Upper lobe of left lung (tissue), 6 donors: Measurements from ENCODE around the gene TFCP2L1. TPM values are rescaled to one million over a fixed set of nuclear protein-coding genes. Genes with fewer than 3 reads are reported as not detected.

Experiments used
- ATAC-seq, 2 donors: fragments of 200-7000 bp; cut with Tn5 transposase; one replicate each; pipeline ENCODE4 v1.9.1; 2022; ENCODE audit warnings: mild to moderate bottlenecking in 2 of 2, moderate library complexity in 2 of 2; ENCODE audit not compliant: low FRiP score in 2 of 2
- DNase-seq, 2 donors: peaks; one replicate each; pipeline ENCODE4 v3.0.0-alpha.2; 2019 to 2020
- H3K27ac ChIP-seq, 4 donors: fragments of 200-600 bp; sonication (generic); one replicate each; pipeline ENCODE4 v1.5.1; 2016 to 2019
- H3K27me3 ChIP-seq, 4 donors: fragments of 200-600 bp; sonication (generic); one replicate each; pipeline ENCODE4 v1.5.1; 2017 to 2019
- H3K36me3 ChIP-seq, 4 donors: fragments of 200-600 bp; sonication (generic); one replicate each; pipeline ENCODE4 v1.5.1; 2016 to 2019
- H3K4me1 ChIP-seq, 4 donors: fragments of 200-600 bp; sonication (generic); one replicate each; pipeline ENCODE4 v1.5.1; 2018 to 2019
- H3K4me3 ChIP-seq, 4 donors: fragments of 200-600 bp; sonication (generic); one replicate each; pipeline ENCODE4 v1.5.1; 2017 to 2019; ENCODE audit warnings: mild to moderate bottlenecking in 2 of 4, moderate library complexity in 1 of 4
- H3K9me3 ChIP-seq, 4 donors: fragments of 200-600 bp; sonication (generic); one replicate each; pipeline ENCODE4 v1.5.1; 2018 to 2019
- CTCF ChIP-seq, 6 experiments: fragments of 450-650 bp in 4 of 6; fragments of 200-600 bp in 2 of 6; sonication (generic) in 2 of 6; IDR thresholded peaks; one replicate each; pipeline ENCODE4 v1.5.1; 2016 to 2019; ENCODE audit warnings: antibody characterized with exemption in 6 of 6
- EP300 ChIP-seq, 4 donors: sonication (generic); formaldehyde crosslinking; IDR thresholded peaks; one replicate each; pipeline ENCODE4 v1.5.1; 2017; ENCODE audit warnings: antibody characterized with exemption in 4 of 4, control low read depth in 2 of 4
- POLR2A ChIP-seq, 4 donors: fragments of 450-650 bp; IDR thresholded peaks; one replicate each; pipeline ENCODE4 v1.5.1; 2016 to 2017; ENCODE audit warnings: antibody characterized with exemption in 4 of 4, mild to moderate bottlenecking in 2 of 4
- POLR2AphosphoS5 ChIP-seq, 2 donors: sonication (generic); formaldehyde crosslinking; IDR thresholded peaks; one replicate each; pipeline ENCODE4 v1.5.1; 2017; ENCODE audit warnings: antibody characterized with exemption in 2 of 2
- WGBS, 2 donors: methylation state at CpG; one replicate each; pipeline ENCODE4 v1.1.5; 2017 to 2018; 5-methylcytosine and 5-hydroxymethylcytosine counted together
- total RNA-seq, 6 donors: library from RNA; depleted of rRNA in 4 of 6; stranded (reverse); fragments of >200 nt in 4 of 6; gene quantifications; one replicate each; pipeline versions ENCODE4 v1.1.0 to v1.2.1, GENCODE V29; 2016 to 2021
- donor health status: DM: no; HTN: no; CAD: no; lungs with moderate emphysema.
- donor health status: DM: no; HTN: yes; CAD: no; lungs with severe emphysema.

Gene TFCP2L1
- total RNA-seq, 6 donors from 2014 or later = 15.3 to 47.1 (median 33.7) TPM

DNA sequence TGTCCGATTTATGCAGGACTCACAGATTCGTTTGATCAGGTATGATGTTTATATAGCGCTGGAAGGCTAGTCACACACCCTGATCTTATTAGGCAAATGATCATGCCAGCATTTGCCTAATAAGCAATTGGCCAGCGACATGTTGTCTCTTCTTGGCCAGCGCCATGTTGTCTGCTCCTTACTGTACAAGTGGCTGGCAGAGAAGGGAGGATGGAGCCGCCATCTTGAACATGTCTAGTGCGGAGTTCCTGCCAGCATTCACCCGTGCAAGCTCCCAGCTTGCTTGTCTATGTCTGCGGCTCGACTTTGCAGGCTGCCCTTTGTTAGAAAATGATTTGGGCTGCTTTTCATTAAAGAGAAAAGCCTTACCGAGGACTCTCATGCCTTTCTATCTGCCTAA lies 106.3 kb downstream of the TFCP2L1 start:
- TF ChIP-seq CTCF (IDR thresholded peaks at IDR 0.05) = no peak
- TF ChIP-seq POLR2AphosphoS5 (IDR thresholded peaks at IDR 0.05) = no peak
- no peak for TF ChIP-seq EP300 (IDR thresholded peaks at IDR 0.05)
- TF ChIP-seq POLR2A (IDR thresholded peaks at IDR 0.05) = no peak
- Histone ChIP-seq H3K4me3 (no peak overlapping the region), H3K36me3 (no peaks in the 10 kb centered on the region), H3K27ac (no peak overlapping the region), H3K4me1 (no peaks in the 10 kb centered on the region), H3K9me3 (no peaks in the 10 kb centered on the region), H3K27me3 (no peaks in the 10 kb centered on the region)
- WGBS, 2 donors = 92 to 95% methylated on average over 11 of the region's 11 CpGs
- DNase-seq (no peak), ATAC-seq (no peak)

- H3K27ac ChIP-seq = no peak overlapping the region
These were observed 107.1 kb downstream of the TFCP2L1 start for GRCh38 chr2:121177896-121178295.

GRCh38 chr2:121175326-121175725 lies 109.7 kb downstream of the TFCP2L1 start:
- 82 to 86% methylated on average over 10 of the region's 10 CpGs for WGBS, 2 donors
- Histone ChIP-seq H3K36me3 (no peaks in the 10 kb centered on the region), H3K27ac (no peak overlapping the region), H3K9me3 (no peaks in the 10 kb centered on the region), H3K27me3 (no peaks in the 10 kb centered on the region), H3K4me3 (no peak overlapping the region), H3K4me1 (no peaks in the 10 kb centered on the region)
- TF ChIP-seq POLR2AphosphoS5 (IDR thresholded peaks at IDR 0.05) (no peak), EP300 (IDR thresholded peaks at IDR 0.05) (no peak), CTCF (IDR thresholded peaks at IDR 0.05) (no peak), POLR2A (IDR thresholded peaks at IDR 0.05) (no peak)
- no peak for ATAC-seq
- no peak for DNase-seq

More at GRCh38 chr2:121177896-121178295, 107.1 kb downstream of the TFCP2L1 start:
- whole genome bisulfite sequencing, 2 donors = 73 to 86% methylated on average over 1 of the region's 1 CpG
- Histone ChIP-seq H3K36me3 (no peaks in the 10 kb centered on the region), H3K4me1 (no peaks in the 10 kb centered on the region), H3K4me3 (no peak overlapping the region), H3K9me3 (no peaks in the 10 kb centered on the region), H3K27me3 (no peaks in the 10 kb centered on the region)
- ATAC-seq (no peak), DNase-seq (no peak)
- TF ChIP-seq POLR2A (IDR thresholded peaks at IDR 0.05) = no peak
- no peak for TF ChIP-seq CTCF (IDR thresholded peaks at IDR 0.05)
- TF ChIP-seq POLR2AphosphoS5 (IDR thresholded peaks at IDR 0.05) = no peak
- TF ChIP-seq EP300 (IDR thresholded peaks at IDR 0.05) = no peak

DNA sequence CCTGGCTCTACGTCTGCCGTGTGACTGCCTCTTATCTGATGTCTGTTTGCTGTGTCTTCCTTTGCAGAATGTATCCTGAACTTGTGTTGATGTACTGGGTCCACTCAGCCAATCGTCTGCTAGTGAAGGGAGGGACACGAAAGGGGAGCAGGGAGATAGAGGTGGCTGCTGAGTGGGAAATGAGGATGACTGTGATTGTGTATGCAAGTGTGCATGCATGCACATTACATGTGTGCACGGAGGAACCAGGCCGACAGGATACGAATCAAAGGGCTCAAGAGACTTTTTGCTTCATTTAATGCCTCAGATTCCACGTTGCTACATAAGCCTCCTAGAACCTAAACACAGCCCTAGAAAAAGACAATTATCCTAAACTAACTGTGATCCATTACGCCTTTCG lies 111.2 kb downstream of the TFCP2L1 start:
- Histone ChIP-seq H3K4me3 (no peak overlapping the region), H3K9me3 (no peaks in the 10 kb centered on the region), H3K27ac (no peak overlapping the region), H3K4me1 (no peaks in the 10 kb centered on the region), H3K27me3 (no peaks in the 10 kb centered on the region), H3K36me3 (no peaks in the 10 kb centered on the region)
- DNase-seq = no peak
- TF ChIP-seq POLR2A (IDR thresholded peaks at IDR 0.05) = no peak
- TF ChIP-seq CTCF (IDR thresholded peaks at IDR 0.05) = no peak
- no peak for TF ChIP-seq POLR2AphosphoS5 (IDR thresholded peaks at IDR 0.05)
- no peak for TF ChIP-seq EP300 (IDR thresholded peaks at IDR 0.05)
- WGBS, 2 donors = 86 to 90% methylated on average over 10 of the region's 10 CpGs
- ATAC-seq = no peak

- no peak for ATAC-seq
- Histone ChIP-seq H3K36me3 (no peaks in the 10 kb centered on the region), H3K27ac (no peak overlapping the region), H3K27me3 (no peaks in the 10 kb centered on the region), H3K4me3 (no peak overlapping the region), H3K4me1 (no peaks in the 10 kb centered on the region), H3K9me3 (no peaks in the 10 kb centered on the region)
- WGBS, 2 donors = 66 to 69% methylated on average over 4 of the region's 4 CpGs
- no peak for DNase-seq
- TF ChIP-seq POLR2A (IDR thresholded peaks at IDR 0.05) (no peak), EP300 (IDR thresholded peaks at IDR 0.05) (no peak)
These were observed 111.9 kb downstream of the TFCP2L1 start for GRCh38 chr2:121173112-121173511.
